GM12878 (cell line): ENCODE results near the gene TACR1. TPM values are rescaled to one million over a fixed set of nuclear protein-coding genes. Genes with fewer than 3 reads are reported as not detected.

ENCODE experiments used
- ATAC-seq: fragments of 200-7000 bp; cut with Tn5 transposase; 3 replicates; pipeline ENCODE4 v1.9.1; 2020; ENCODE audit warnings: mild to moderate bottlenecking, moderate library complexity
- BruUV-seq: library from RNA; stranded (reverse); fragments of 400-500 nt; replicated peaks from 2 replicates; lab custom pipeline; 2021; lab: Mats Ljungman, UMichigan
- CTCF ChIA-PET: fragments of 300-600 bp; sonication (Branson Sonifier 250); formaldehyde crosslinking; extraction: SDS; loops from one replicate; lab custom pipeline; 2021; ENCODE audit warnings: inconsistent platforms; lab: Yijun Ruan, JAX
- POLR2A ChIA-PET: fragments of 350-600 bp; formaldehyde crosslinking; extraction: SDS; loops from one replicate; lab custom pipeline; 2021; ENCODE audit warnings: inconsistent platforms; lab: Charles Lee
- RAD21 ChIA-PET: fragments of 300-600 bp; sonication (Branson Sonifier 250); formaldehyde crosslinking; loops from one replicate; lab custom pipeline; 2023; ENCODE audit warnings: antibody characterized with exemption; ENCODE audit not compliant: unreplicated experiment; lab: Charles Lee
- SMC1A ChIA-PET: fragments of 300-600 bp; sonication (Branson Sonifier 250); formaldehyde crosslinking; loops from one replicate; lab custom pipeline; 2023; ENCODE audit not compliant: unreplicated experiment, uncharacterized antibody; lab: Charles Lee
- DNase-seq: peaks from one replicate; pipeline ENCODE4 v3.0.0-alpha.2; 2011; ENCODE audit warnings: low read depth, low spot score
- FAIRE-seq: peaks from 3 replicates; lab custom pipeline; 2011; peaks lifted over from hg19 to GRCh38; lab: Jason Lieb, UNC
- H2AFZ ChIP-seq: 2 replicates; pipeline ENCODE4 v1.6.0; 2011; ENCODE audit warnings: low read depth, low read length, control low read depth; ENCODE audit not compliant: control insufficient read depth
- H3K27ac ChIP-seq: 2 replicates; pipeline ENCODE4 v1.5.1; 2011; ENCODE audit warnings: control low read depth; ENCODE audit not compliant: control insufficient read depth, insufficient read depth
- H3K27me3 ChIP-seq, 2 experiments: replicated peaks in 1 of 2; 2 replicates each; pipeline versions ENCODE4 v1.6.0 to v1.6.1; 2011; ENCODE audit warnings: low read length in 1 of 2; ENCODE audit not compliant: control insufficient read depth in 2 of 2, insufficient read depth in 2 of 2
- H3K36me3 ChIP-seq, 2 experiments: 2 replicates each; pipeline ENCODE4 v1.5.1; 2011; ENCODE audit warnings: low read length in 1 of 2; ENCODE audit not compliant: control insufficient read depth in 2 of 2, insufficient read depth in 2 of 2
- H3K4me1 ChIP-seq: 2 replicates; pipeline ENCODE4 v1.6.1; 2011; ENCODE audit warnings: mild to moderate bottlenecking, low read length, moderate library complexity, mixed read lengths; ENCODE audit not compliant: control insufficient read depth, insufficient read depth
- H3K4me2 ChIP-seq: 2 replicates; pipeline ENCODE4 v1.6.0; 2011; ENCODE audit warnings: control low read depth; ENCODE audit not compliant: control insufficient read depth, insufficient read depth
- H3K4me3 ChIP-seq: fragments of 200-600 bp; sonication (generic); 2 replicates; pipeline ENCODE4 v1.5.1; 2016
- H3K79me2 ChIP-seq: 2 replicates; pipeline ENCODE4 v1.6.0; 2011; ENCODE audit warnings: low read length; ENCODE audit not compliant: control insufficient read depth, insufficient read depth
- H3K9ac ChIP-seq: 2 replicates; pipeline ENCODE4 v1.8.0; 2011; ENCODE audit warnings: low read length, control low read depth, mixed read lengths; ENCODE audit not compliant: control insufficient read depth, insufficient read depth
- H3K9me3 ChIP-seq: replicated peaks from 3 replicates; pipeline ENCODE4 v1.5.1; 2011; ENCODE audit warnings: mild to moderate bottlenecking, low read length; ENCODE audit not compliant: control insufficient read depth, insufficient read depth
- H4K20me1 ChIP-seq: 2 replicates; pipeline ENCODE4 v1.6.0; 2011; ENCODE audit not compliant: control insufficient read depth, insufficient read depth
- IKZF1 ChIP-seq: fragments of 450-650 bp; conservative IDR thresholded peaks from 2 replicates; pipeline ENCODE4 v1.6.1; 2017; ENCODE audit warnings: antibody characterized with exemption, mild to moderate bottlenecking
- PBX3 ChIP-seq: IDR thresholded peaks from 2 replicates; pipeline ENCODE4 v1.6.1; 2011; ENCODE audit warnings: mild to moderate bottlenecking, low read depth, low read length, moderate library complexity; ENCODE audit not compliant: insufficient replicate concordance
- POLR2A ChIP-seq: IDR thresholded peaks from 2 replicates; pipeline ENCODE4 v1.6.1; 2011; ENCODE audit warnings: low read depth, mild to moderate bottlenecking, low read length
- RAD51 ChIP-seq: fragments of 450-650 bp; IDR thresholded peaks from 2 replicates; pipeline ENCODE4 v1.6.1; 2016; ENCODE audit warnings: moderate library complexity, mild to moderate bottlenecking, inconsistent platforms
- SMAD5 ChIP-seq: IDR thresholded peaks from 2 replicates; pipeline ENCODE4 v1.6.1; 2016; ENCODE audit warnings: antibody characterized with exemption, low read depth
- SP1 ChIP-seq: IDR thresholded peaks from one replicate; pipeline ENCODE4 v1.6.1; 2011; ENCODE audit warnings: low read depth, low read length
- SREBF1 ChIP-seq: IDR thresholded peaks from 2 replicates; pipeline ENCODE4 v1.6.1; 2012; ENCODE audit warnings: mild to moderate bottlenecking, low read length
- YY1 ChIP-seq: IDR thresholded peaks from 2 replicates; pipeline ENCODE4 v1.6.1; 2011; ENCODE audit warnings: low read depth, mild to moderate bottlenecking, low read length
- WGBS: methylation state at CpG from one replicate; pipeline ENCODE4 v1.1.6; 2016; ENCODE audit warnings: low lambda C conversion rate; ENCODE audit not compliant: insufficient replicate concordance, insufficient coverage; ENCODE audit errors: missing lambda C conversion rate; 5-methylcytosine and 5-hydroxymethylcytosine counted together
- in situ Hi-C: fragments of 300-500 bp; cut with MboI; formaldehyde crosslinking; loops from 9 replicates; pipeline ENCODE4 v1.14.3; 2018; ENCODE audit warnings: mixed read lengths
- intact Hi-C: fragments of 100-400 bp; cut with micrococcal nuclease; formaldehyde crosslinking; loops from one replicate; pipeline ENCODE4 v1.14.2; 2022; ENCODE audit not compliant: unreplicated experiment
- microRNA-seq: library from miRNA; unstranded; fragments of <30 nt; microRNA quantifications from one replicate; pipeline ENCODE4, GENCODE V29; 2018
- polyA plus RNA-seq, 11 experiments: library from polyadenylated mRNA; depleted of rRNA in 4 of 11; unstranded in 6 of 11; stranded (reverse) in 5 of 11; fragments of >200 nt; fragmentation: Nextera tagmentation in 4 of 11; fragmentation: Illumina TruSeq in 1 of 11; extraction: Ambion mirVana in 4 of 11; extraction: Trizol in 1 of 11; gene quantifications; 1 replicate in 1 of 11; 2 replicates in 10 of 11; pipeline versions ENCODE4 v1.2.1 to v1.2.3, GENCODE V29; 2011 to 2016; ENCODE audit warnings: inconsistent platforms in 2 of 11, missing spikeins in 2 of 11, low read depth in 1 of 11
- small RNA-seq: library from RNA; depleted of rRNA; stranded (forward); fragments of <200 nt; gene quantifications from one replicate; pipeline ENCODE3, GENCODE V24; 2014
- total RNA-seq, 4 experiments: library from RNA; depleted of rRNA in 3 of 4; stranded (reverse); fragments of >200 nt in 3 of 4; fragmentation: Illumina TruSeq in 1 of 4; extraction: Trizol in 1 of 4; gene quantifications; 2 replicates each; pipeline versions ENCODE4 v1.2.1 to v1.2.3, GENCODE V29; 2013 to 2021
- TF ChIP-seq, protein P1 (sequence below): IDR thresholded peaks from 2 replicates; pipeline ENCODE4 v1.6.1; 2012; ENCODE audit warnings: mild to moderate bottlenecking, low read depth, low read length
- TF ChIP-seq, protein P2 (sequence below): fragments of 450-650 bp; IDR thresholded peaks from 2 replicates; pipeline ENCODE4 v1.6.1; 2017; ENCODE audit warnings: borderline replicate concordance

TACR1 gene
- total and polyA plus RNA-seq, 10 of the 15 experiments (the other 5 are each of a cell fraction or from before 2014, with no cell fraction given) = 0.04 to 1.4 (median 0.15) TPM

DNA sequence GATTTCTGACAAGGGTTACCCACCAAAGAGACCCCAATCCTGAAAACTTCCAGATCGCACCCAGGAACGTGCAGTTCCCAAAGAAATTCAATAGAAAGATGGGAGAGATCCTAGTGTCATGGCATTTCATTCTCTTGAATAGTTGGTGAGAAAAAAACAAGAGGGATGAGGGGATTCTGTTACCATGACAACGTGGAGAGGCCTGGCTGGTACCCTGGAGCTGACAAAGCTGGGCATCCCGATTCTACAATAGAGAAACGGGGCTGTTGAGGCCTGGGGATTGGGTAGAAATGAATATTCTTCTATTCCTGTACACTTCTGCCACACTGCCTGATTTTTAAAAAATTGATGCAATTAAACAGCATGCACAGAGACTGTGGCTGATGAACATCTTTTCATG is 199.9 kb downstream of the TACR1 start:
- intact Hi-C loops = no loop called here
- DNase-seq (no peak), ATAC-seq (no peak), FAIRE-seq (no peak)
- POLR2A ChIA-PET = no interaction called here
- no peaks in the 10 kb centered on the region for H3K9me3 ChIP-seq
- no peaks in the 10 kb centered on the region for H3K79me2 ChIP-seq
- SMC1A ChIA-PET = interaction anchor here (1.3 kb wide), 1 partner anchor 9 kb away, joined by 3 read pairs; no protein-coding TSS in a partner anchor
- CTCF ChIA-PET = no interaction called here
- no peak overlapping the region for H3K9ac ChIP-seq
- in situ Hi-C loops = no loop called here
- no peaks in the 10 kb centered on the region for H3K4me1 ChIP-seq
- H2AFZ ChIP-seq = no peak overlapping the region
- no peak for TF ChIP-seq YY1
- TF ChIP-seq SMAD5 = no peak
- no peak for TF ChIP-seq PBX3
- no peak for TF ChIP-seq SREBF1
- TF ChIP-seq RAD51 = no peak
- TF ChIP-seq, protein P1, sequence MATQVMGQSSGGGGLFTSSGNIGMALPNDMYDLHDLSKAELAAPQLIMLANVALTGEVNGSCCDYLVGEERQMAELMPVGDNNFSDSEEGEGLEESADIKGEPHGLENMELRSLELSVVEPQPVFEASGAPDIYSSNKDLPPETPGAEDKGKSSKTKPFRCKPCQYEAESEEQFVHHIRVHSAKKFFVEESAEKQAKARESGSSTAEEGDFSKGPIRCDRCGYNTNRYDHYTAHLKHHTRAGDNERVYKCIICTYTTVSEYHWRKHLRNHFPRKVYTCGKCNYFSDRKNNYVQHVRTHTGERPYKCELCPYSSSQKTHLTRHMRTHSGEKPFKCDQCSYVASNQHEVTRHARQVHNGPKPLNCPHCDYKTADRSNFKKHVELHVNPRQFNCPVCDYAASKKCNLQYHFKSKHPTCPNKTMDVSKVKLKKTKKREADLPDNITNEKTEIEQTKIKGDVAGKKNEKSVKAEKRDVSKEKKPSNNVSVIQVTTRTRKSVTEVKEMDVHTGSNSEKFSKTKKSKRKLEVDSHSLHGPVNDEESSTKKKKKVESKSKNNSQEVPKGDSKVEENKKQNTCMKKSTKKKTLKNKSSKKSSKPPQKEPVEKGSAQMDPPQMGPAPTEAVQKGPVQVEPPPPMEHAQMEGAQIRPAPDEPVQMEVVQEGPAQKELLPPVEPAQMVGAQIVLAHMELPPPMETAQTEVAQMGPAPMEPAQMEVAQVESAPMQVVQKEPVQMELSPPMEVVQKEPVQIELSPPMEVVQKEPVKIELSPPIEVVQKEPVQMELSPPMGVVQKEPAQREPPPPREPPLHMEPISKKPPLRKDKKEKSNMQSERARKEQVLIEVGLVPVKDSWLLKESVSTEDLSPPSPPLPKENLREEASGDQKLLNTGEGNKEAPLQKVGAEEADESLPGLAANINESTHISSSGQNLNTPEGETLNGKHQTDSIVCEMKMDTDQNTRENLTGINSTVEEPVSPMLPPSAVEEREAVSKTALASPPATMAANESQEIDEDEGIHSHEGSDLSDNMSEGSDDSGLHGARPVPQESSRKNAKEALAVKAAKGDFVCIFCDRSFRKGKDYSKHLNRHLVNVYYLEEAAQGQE = no peak
- no peak for TF ChIP-seq IKZF1
- TF ChIP-seq SP1 = no peak
- no peak for TF ChIP-seq POLR2A
- TF ChIP-seq, protein P2, sequence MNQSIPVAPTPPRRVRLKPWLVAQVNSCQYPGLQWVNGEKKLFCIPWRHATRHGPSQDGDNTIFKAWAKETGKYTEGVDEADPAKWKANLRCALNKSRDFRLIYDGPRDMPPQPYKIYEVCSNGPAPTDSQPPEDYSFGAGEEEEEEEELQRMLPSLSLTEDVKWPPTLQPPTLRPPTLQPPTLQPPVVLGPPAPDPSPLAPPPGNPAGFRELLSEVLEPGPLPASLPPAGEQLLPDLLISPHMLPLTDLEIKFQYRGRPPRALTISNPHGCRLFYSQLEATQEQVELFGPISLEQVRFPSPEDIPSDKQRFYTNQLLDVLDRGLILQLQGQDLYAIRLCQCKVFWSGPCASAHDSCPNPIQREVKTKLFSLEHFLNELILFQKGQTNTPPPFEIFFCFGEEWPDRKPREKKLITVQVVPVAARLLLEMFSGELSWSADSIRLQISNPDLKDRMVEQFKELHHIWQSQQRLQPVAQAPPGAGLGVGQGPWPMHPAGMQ = no peak
- no peaks in the 10 kb centered on the region for H4K20me1 ChIP-seq
- no peaks in the 10 kb centered on the region for H3K27me3 ChIP-seq
- RAD21 ChIA-PET = no interaction called here
- no peak overlapping the region for H3K27ac ChIP-seq
- no peak overlapping the region for H3K4me2 ChIP-seq
- WGBS = 80% methylated on average over 5 of the region's 5 CpGs
- BruUV-seq = no TSS peak
- no peaks in the 10 kb centered on the region; a peak in 1 of 4 replicates for H3K36me3 ChIP-seq
- H3K4me3 ChIP-seq = no peak overlapping the region

Small RNAs within 50 kb of the gene (microRNA-seq; reads per million reads assigned to microRNA genes)
- 4.5 reads per million, percentile 27 among the genes with 10 or more reads in this experiment for gene MIR5000

Small RNAs within 50 kb of the gene (small RNA-seq; reads per million reads assigned to genes)
- gene MIR5000 = 2.1 reads per million, percentile 62 among the genes with 10 or more reads in this experiment

Other genes with a start within 250 kb of the TACR1 start
- 46.8 and 47.0 TPM in 2 replicates for gene POLE4, start 240.9 kb downstream of the TACR1 start, total RNA-seq (2014; rRNA removed)
- 46.7 and 49.0 TPM in 2 replicates for gene POLE4, start 240.9 kb downstream of the TACR1 start, total RNA-seq (2014; rRNA removed; fragmentation: Illumina TruSeq; extraction: Trizol)
- gene POLE4, start 240.9 kb downstream of the TACR1 start, total RNA-seq (2021) = 75.8 and 78.9 TPM in 2 replicates
- 112 and 129 TPM in 2 replicates for gene POLE4, start 240.9 kb downstream of the TACR1 start, polyA plus RNA-seq (2011; rRNA removed)
- 38.5 and 43.9 TPM in 2 replicates for gene POLE4, start 240.9 kb downstream of the TACR1 start, polyA plus RNA-seq (2014; fragmentation: Illumina TruSeq; extraction: Trizol)
- gene POLE4, start 240.9 kb downstream of the TACR1 start, polyA plus RNA-seq (2014; fragmentation: Nextera tagmentation; extraction: Ambion mirVana) = 10 to 100 TPM; 48.8 to 86.2 TPM
- gene POLE4, start 240.9 kb downstream of the TACR1 start, polyA plus RNA-seq (2014; rRNA removed) = 57.8 and 69.5 TPM in 2 replicates
- 100 to 1,000 TPM; 210 to 221 TPM for gene POLE4, start 240.9 kb downstream of the TACR1 start, polyA plus RNA-seq (2016; fragmentation: Nextera tagmentation; extraction: Ambion mirVana)